ENCODE data around the gene CCDC171.

GRCh38 chr9:15885464-15885863 is 332.6 kb downstream of the CCDC171 start:
- no peak for TF ChIP-seq EGR1 (IDR thresholded peaks at IDR 0.05)
- no peak for TF ChIP-seq TAF1 (IDR thresholded peaks at IDR 0.05; ENCODE audit: low read depth)
- TF ChIP-seq TEAD4 (IDR thresholded peaks at IDR 0.05), result no peak
- TF ChIP-seq RAD21 (IDR thresholded peaks at IDR 0.05; ENCODE audit: low read depth), result no peak
- no peak for TF ChIP-seq CREB1 (IDR thresholded peaks at IDR 0.05; ENCODE audit: low read depth)
- TF ChIP-seq REST (IDR thresholded peaks at IDR 0.05; ENCODE audit: low read depth), result no peak
- TF ChIP-seq TCF12 (IDR thresholded peaks at IDR 0.05; ENCODE audit: low read depth), result no peak
- no peak for TF ChIP-seq FOXM1 (IDR thresholded peaks at IDR 0.05; ENCODE audit: borderline replicate concordance, low read depth)
- no peak for TF ChIP-seq EP300 (IDR thresholded peaks at IDR 0.05; ENCODE audit: borderline replicate concordance)
- no peak for TF ChIP-seq CEBPB (IDR thresholded peaks at IDR 0.05)
- no peak for TF ChIP-seq MAX (IDR thresholded peaks at IDR 0.05)
- no peak for TF ChIP-seq USF1 (IDR thresholded peaks at IDR 0.05)
- no peak for TF ChIP-seq YY1 (IDR thresholded peaks at IDR 0.05; ENCODE audit: low read depth)
- TF ChIP-seq ZBTB7A (IDR thresholded peaks at IDR 0.05; ENCODE audit: low read depth), result no peak
